ENCODE measurements around the gene MXI1. TPM values are rescaled to one million over a fixed set of nuclear protein-coding genes. Genes with fewer than 3 reads are reported as not detected.

Gene MXI1
- total RNA-seq, 2 donors from 2014 or later: 31.3 to 55.4 TPM

- peaks cover 7% of the 10 kb centered on the region for H3K9me3 Mint-ChIP-seq
- H3K4me3 ChIP-seq (ENCODE audit: low read length): no peak overlapping the region
- 88 to 92% methylated on average over 1 of the region's 1 CpG for WGBS, 2 experiments (ENCODE audit: insufficient coverage in 1 of 2, insufficient read length in 1 of 2)
- H3K27me3 Mint-ChIP-seq (ENCODE audit: insufficient read depth): no peaks in the 10 kb centered on the region
- TF ChIP-seq, protein P1, sequence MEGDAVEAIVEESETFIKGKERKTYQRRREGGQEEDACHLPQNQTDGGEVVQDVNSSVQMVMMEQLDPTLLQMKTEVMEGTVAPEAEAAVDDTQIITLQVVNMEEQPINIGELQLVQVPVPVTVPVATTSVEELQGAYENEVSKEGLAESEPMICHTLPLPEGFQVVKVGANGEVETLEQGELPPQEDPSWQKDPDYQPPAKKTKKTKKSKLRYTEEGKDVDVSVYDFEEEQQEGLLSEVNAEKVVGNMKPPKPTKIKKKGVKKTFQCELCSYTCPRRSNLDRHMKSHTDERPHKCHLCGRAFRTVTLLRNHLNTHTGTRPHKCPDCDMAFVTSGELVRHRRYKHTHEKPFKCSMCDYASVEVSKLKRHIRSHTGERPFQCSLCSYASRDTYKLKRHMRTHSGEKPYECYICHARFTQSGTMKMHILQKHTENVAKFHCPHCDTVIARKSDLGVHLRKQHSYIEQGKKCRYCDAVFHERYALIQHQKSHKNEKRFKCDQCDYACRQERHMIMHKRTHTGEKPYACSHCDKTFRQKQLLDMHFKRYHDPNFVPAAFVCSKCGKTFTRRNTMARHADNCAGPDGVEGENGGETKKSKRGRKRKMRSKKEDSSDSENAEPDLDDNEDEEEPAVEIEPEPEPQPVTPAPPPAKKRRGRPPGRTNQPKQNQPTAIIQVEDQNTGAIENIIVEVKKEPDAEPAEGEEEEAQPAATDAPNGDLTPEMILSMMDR (conservative IDR thresholded peaks at IDR 0.05): no peak
- H3K4me1 Mint-ChIP-seq: no peaks in the 10 kb centered on the region
- H3K27ac Mint-ChIP-seq: no peak overlapping the region
- peaks cover 3% of the 10 kb centered on the region for H3K4me1 ChIP-seq (ENCODE audit: control insufficient read depth, insufficient read depth, low read length)
- no peak for DNase-seq
- H3K4me3 Mint-ChIP-seq: no peak overlapping the region
- H3K36me3 ChIP-seq (ENCODE audit: control insufficient read depth, insufficient read depth, low read length): peaks cover 18% of the 10 kb centered on the region
- no peak overlapping the region for H3K27ac ChIP-seq (ENCODE audit: low read depth, low read length)
- no peak overlapping the region for H3K9ac ChIP-seq (ENCODE audit: extremely low read depth, low read length, poor library complexity, severe bottlenecking)
- H3K36me3 Mint-ChIP-seq (ENCODE audit: low read depth): peaks cover 37% of the 10 kb centered on the region
- no peaks in the 10 kb centered on the region for H3K27me3 ChIP-seq (ENCODE audit: control insufficient read depth, insufficient read depth, low read length, poor library complexity, severe bottlenecking)
- peaks cover 13% of the 10 kb centered on the region for H3K9me3 ChIP-seq (ENCODE audit: control insufficient read depth, low read length)
These were observed 44.7 kb downstream of the MXI1 start for GRCh38 chr10:110252151-110252550.

- Mint-ChIP-seq H3K27ac (no peak overlapping the region), H3K4me1 (no peaks in the 10 kb centered on the region), H3K4me3 (no peak overlapping the region), H3K27me3 (ENCODE audit: insufficient read depth) (no peaks in the 10 kb centered on the region), H3K36me3 (ENCODE audit: low read depth) (peaks cover 28% of the 10 kb centered on the region), H3K9me3 (peaks cover 7% of the 10 kb centered on the region)
- Histone ChIP-seq H3K9me3 (ENCODE audit: control insufficient read depth, low read length) (peaks cover 13% of the 10 kb centered on the region), H3K4me1 (ENCODE audit: control insufficient read depth, insufficient read depth, low read length) (no peaks in the 10 kb centered on the region), H3K36me3 (ENCODE audit: control insufficient read depth, insufficient read depth, low read length) (peaks cover 12% of the 10 kb centered on the region), H3K27ac (ENCODE audit: low read depth, low read length) (no peak overlapping the region), H3K4me3 (ENCODE audit: low read length) (no peak overlapping the region), H3K27me3 (ENCODE audit: control insufficient read depth, insufficient read depth, low read length, poor library complexity, severe bottlenecking) (no peaks in the 10 kb centered on the region), H3K9ac (ENCODE audit: extremely low read depth, low read length, poor library complexity, severe bottlenecking) (no peak overlapping the region)
- DNase-seq: no peak
- TF ChIP-seq, protein P1 (conservative IDR thresholded peaks at IDR 0.05): no peak
These were observed 47.1 kb downstream of the MXI1 start for GRCh38 chr10:110254467-110254866.

DNA sequence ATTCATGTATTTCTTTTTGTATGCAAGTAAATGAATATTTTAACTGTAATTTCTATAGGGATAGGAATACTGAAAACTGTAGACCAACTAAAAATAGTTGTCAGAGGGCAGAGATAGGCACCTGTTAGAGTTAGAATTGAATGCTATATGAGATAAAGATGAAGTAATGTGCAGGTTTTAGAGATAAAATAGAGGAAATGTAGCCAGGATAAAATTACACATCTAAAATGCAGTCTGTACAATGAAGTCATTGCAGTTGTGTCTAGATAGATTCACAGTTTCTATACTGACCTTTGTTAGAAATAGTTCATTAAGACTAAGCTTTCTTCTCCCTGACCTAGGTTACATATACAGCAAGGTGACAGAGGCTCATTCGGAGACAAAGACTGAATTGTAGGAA, 51.1 kb downstream of the MXI1 start:
- H3K4me3 ChIP-seq (ENCODE audit: low read length): no peak overlapping the region
- DNase-seq: no peak
- peaks cover 13% of the 10 kb centered on the region for H3K9me3 ChIP-seq (ENCODE audit: control insufficient read depth, low read length)
- H3K36me3 Mint-ChIP-seq (ENCODE audit: low read depth): peaks cover 22% of the 10 kb centered on the region
- no peaks in the 10 kb centered on the region for H3K27me3 ChIP-seq (ENCODE audit: control insufficient read depth, insufficient read depth, low read length, poor library complexity, severe bottlenecking)
- TF ChIP-seq, protein P1 (conservative IDR thresholded peaks at IDR 0.05): no peak
- 80 to 100% methylated on average over 1 of the region's 1 CpG for WGBS, 2 experiments (ENCODE audit: insufficient coverage in 1 of 2, insufficient read length in 1 of 2)
- peaks cover 12% of the 10 kb centered on the region for H3K36me3 ChIP-seq (ENCODE audit: control insufficient read depth, insufficient read depth, low read length)
- no peak overlapping the region for H3K4me3 Mint-ChIP-seq
- H3K9me3 Mint-ChIP-seq: peaks cover 7% of the 10 kb centered on the region
- no peaks in the 10 kb centered on the region for H3K4me1 Mint-ChIP-seq
- no peaks in the 10 kb centered on the region for H3K27me3 Mint-ChIP-seq (ENCODE audit: insufficient read depth)
- H3K9ac ChIP-seq (ENCODE audit: extremely low read depth, low read length, poor library complexity, severe bottlenecking): no peak overlapping the region
- H3K27ac ChIP-seq (ENCODE audit: low read depth, low read length): no peak overlapping the region
- H3K4me1 ChIP-seq (ENCODE audit: control insufficient read depth, insufficient read depth, low read length): no peaks in the 10 kb centered on the region
- no peak overlapping the region for H3K27ac Mint-ChIP-seq
